HG03378 (cell line): Measurements from ENCODE around the gene WFDC12.

Experiments used
- ATAC-seq: cut with Tn5 transposase; IDR thresholded peaks from one replicate; pipeline ENCODE4 v1.9.1; 2021; ENCODE audit warnings: mild to moderate bottlenecking, moderate library complexity; ENCODE audit not compliant: unreplicated experiment

WFDC12 gene

GRCh38 chr20:45115829-45116228, 8.4 kb downstream of the WFDC12 start:
- ATAC-seq = no peak

- no peak for ATAC-seq
These were observed 8.9 kb downstream of the WFDC12 start for GRCh38 chr20:45115386-45115774.

GRCh38 chr20:45114465-45115385, 9.5 kb downstream of the WFDC12 start, which contains the start of gene WFDC5:
TSS of gene WFDC5 (minus strand) at chr20:45115174. CDS start at chr20:45115083, 91 bp downstream.
- ATAC-seq = no peak

- ATAC-seq = no peak
These were observed 10.4 kb downstream of the WFDC12 start for GRCh38 chr20:45113865-45114264.

GRCh38 chr20:45112754-45113153, 11.5 kb downstream of the WFDC12 start:
- ATAC-seq = no peak

GRCh38 chr20:45111799-45112471, 12.3 kb downstream of the WFDC12 start:
- no peak for ATAC-seq

- ATAC-seq = no peak
These were observed 13.0 kb downstream of the WFDC12 start for GRCh38 chr20:45111285-45111684.

- no peak for ATAC-seq
These were observed 14.0 kb downstream of the WFDC12 start for GRCh38 chr20:45110301-45110700.

- ATAC-seq = no peak
These were observed 14.6 kb downstream of the WFDC12 start for GRCh38 chr20:45109634-45110033.

- no peak for ATAC-seq
These were observed 18.9 kb downstream of the WFDC12 start for GRCh38 chr20:45105317-45105716.

- ATAC-seq = no peak
These were observed 19.5 kb downstream of the WFDC12 start for GRCh38 chr20:45104786-45105185.

GRCh38 chr20:45103072-45103471, 21.2 kb downstream of the WFDC12 start:
- no peak for ATAC-seq

GRCh38 chr20:45101333-45101850, 22.9 kb downstream of the WFDC12 start:
- no peak for ATAC-seq

GRCh38 chr20:45100563-45101245, 23.6 kb downstream of the WFDC12 start, which contains the start of gene KCNS1:
TSS of gene KCNS1 (minus strand) at chr20:45101127. CDS start at chr20:45099236, 1,891 bp downstream.
- no peak for ATAC-seq

GRCh38 chr20:45098103-45098773, 26.0 kb downstream of the WFDC12 start:
- ATAC-seq = no peak

- no peak for ATAC-seq
These were observed 26.7 kb downstream of the WFDC12 start for GRCh38 chr20:45097485-45098102.

- ATAC-seq = no peak
These were observed 27.5 kb downstream of the WFDC12 start for GRCh38 chr20:45096781-45097180.

GRCh38 chr20:45095805-45096238, 28.4 kb downstream of the WFDC12 start:
- ATAC-seq = no peak

- ATAC-seq = no peak
These were observed 29.2 kb downstream of the WFDC12 start for GRCh38 chr20:45094864-45095574.
